ENCODE data around the gene PHOX2B. TPM values are rescaled to one million over a fixed set of nuclear protein-coding genes. Genes with fewer than 3 reads are reported as not detected.

Gene PHOX2B
- total RNA-seq, 1 experiment from 2014 or later = 0.09 TPM

DNA sequence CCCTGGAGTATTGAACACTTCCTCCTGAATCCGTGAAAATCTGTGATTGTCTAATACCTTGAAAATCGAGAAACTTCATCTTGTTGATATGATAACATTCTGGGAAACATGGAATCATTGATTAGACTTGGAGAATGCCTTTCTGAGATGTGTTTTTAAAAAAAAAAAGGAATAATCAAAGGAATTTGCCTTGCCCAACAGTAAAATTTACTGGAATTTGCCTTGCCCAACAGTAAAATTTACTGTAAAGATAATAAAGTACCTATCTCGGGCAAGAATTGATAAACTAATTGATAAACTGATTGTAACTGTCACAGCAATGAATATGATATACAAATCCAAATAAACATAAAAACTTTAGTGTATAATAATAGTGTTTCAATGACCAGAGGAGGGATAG is 44.7 kb downstream of the PHOX2B start:
- ChIA-PET CTCF (no interaction called here), POLR2A (ENCODE audit: low non-redundant PET) (no interaction called here)
- TF ChIP-seq, protein P1, sequence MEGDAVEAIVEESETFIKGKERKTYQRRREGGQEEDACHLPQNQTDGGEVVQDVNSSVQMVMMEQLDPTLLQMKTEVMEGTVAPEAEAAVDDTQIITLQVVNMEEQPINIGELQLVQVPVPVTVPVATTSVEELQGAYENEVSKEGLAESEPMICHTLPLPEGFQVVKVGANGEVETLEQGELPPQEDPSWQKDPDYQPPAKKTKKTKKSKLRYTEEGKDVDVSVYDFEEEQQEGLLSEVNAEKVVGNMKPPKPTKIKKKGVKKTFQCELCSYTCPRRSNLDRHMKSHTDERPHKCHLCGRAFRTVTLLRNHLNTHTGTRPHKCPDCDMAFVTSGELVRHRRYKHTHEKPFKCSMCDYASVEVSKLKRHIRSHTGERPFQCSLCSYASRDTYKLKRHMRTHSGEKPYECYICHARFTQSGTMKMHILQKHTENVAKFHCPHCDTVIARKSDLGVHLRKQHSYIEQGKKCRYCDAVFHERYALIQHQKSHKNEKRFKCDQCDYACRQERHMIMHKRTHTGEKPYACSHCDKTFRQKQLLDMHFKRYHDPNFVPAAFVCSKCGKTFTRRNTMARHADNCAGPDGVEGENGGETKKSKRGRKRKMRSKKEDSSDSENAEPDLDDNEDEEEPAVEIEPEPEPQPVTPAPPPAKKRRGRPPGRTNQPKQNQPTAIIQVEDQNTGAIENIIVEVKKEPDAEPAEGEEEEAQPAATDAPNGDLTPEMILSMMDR (conservative IDR thresholded peaks at IDR 0.05; ENCODE audit: low read depth, low read length) = no peak
- intact Hi-C loops (cut with micrococcal nuclease; ENCODE audit: unreplicated experiment) = no loop called here
- H3K36me3 ChIP-seq (ENCODE audit: insufficient read depth, low read length, poor library complexity, severe bottlenecking) = no peaks in the 10 kb centered on the region
- no peak for DNase-seq (ENCODE audit: low spot score)
- H3K9me3 ChIP-seq (ENCODE audit: low read depth, low read length, poor library complexity, severe bottlenecking) = no peaks in the 10 kb centered on the region
- H3K4me1 ChIP-seq (ENCODE audit: insufficient read depth, low read length, poor library complexity, severe bottlenecking) = no peaks in the 10 kb centered on the region
- no peak overlapping the region for H3K4me3 ChIP-seq (ENCODE audit: low read depth, low read length, poor library complexity, severe bottlenecking)
- H3K27me3 ChIP-seq (replicated peaks; ENCODE audit: insufficient read depth, low read depth, low read length, poor library complexity) = peaks cover 52% of the 10 kb centered on the region
- no peak overlapping the region for H3K27ac ChIP-seq (ENCODE audit: low read depth, low read length, poor library complexity, severe bottlenecking)
- no TSS peak for BruUV-seq (replicated peaks)

DNA sequence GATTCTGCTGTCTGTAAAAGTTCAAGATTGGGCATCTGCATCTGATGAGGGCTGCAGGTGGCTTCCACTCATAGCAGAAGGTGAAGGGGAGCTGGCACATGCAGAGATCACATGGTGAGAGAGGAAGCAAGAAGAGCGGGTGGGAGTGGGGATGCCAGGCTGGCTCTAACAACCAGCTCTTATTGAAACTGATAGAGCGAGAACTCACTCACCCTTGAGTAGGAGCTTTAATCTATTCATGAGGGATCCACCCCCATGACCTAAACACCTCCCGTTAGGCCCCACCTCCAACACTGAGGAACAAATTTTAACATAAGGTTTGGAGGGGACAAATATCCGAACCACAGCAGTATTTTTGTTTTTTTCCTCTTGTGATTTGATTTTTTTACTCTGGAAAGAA is 45.8 kb downstream of the PHOX2B start:
- ChIA-PET POLR2A (ENCODE audit: low non-redundant PET) (no interaction called here), CTCF (no interaction called here)
- no TSS peak for BruUV-seq (replicated peaks)

DNA sequence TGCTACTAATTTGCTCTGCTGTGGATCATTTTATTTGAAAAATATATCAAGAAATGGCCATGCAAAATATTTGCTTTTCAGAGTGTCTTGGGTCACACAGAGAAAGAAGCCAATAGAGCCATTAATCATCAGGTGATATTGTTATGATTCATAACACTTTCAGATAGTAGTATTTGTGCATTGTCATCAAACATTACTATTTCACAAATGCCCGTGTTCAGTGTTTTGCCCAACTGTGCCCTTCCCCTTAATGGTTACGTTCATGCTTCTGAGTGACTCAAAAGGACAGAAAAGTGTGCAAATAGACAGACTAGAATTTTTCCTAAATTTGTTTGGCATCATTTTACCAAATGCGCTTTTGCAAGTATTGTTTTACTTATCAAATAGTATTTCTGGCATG is 46.5 kb downstream of the PHOX2B start:
- Histone ChIP-seq H3K27me3 (replicated peaks; ENCODE audit: insufficient read depth, low read depth, low read length, poor library complexity) (peaks cover 64% of the 10 kb centered on the region), H3K27ac (ENCODE audit: low read depth, low read length, poor library complexity, severe bottlenecking) (no peak overlapping the region), H3K9me3 (ENCODE audit: low read depth, low read length, poor library complexity, severe bottlenecking) (no peaks in the 10 kb centered on the region), H3K4me3 (ENCODE audit: low read depth, low read length, poor library complexity, severe bottlenecking) (no peak overlapping the region), H3K4me1 (ENCODE audit: insufficient read depth, low read length, poor library complexity, severe bottlenecking) (no peaks in the 10 kb centered on the region), H3K36me3 (ENCODE audit: insufficient read depth, low read length, poor library complexity, severe bottlenecking) (no peaks in the 10 kb centered on the region)
- no TSS peak for BruUV-seq (replicated peaks)
- no peak for DNase-seq (ENCODE audit: low spot score)
- POLR2A ChIA-PET (ENCODE audit: low non-redundant PET) = no interaction called here
- CTCF ChIA-PET = no interaction called here
- TF ChIP-seq EZH2 (IDR thresholded peaks at IDR 0.05; ENCODE audit: borderline replicate concordance, low read depth, low read length, poor library complexity, severe bottlenecking) = no peak
- TF ChIP-seq, protein P1 (conservative IDR thresholded peaks at IDR 0.05; ENCODE audit: low read depth, low read length) = no peak
- intact Hi-C loops (cut with micrococcal nuclease; ENCODE audit: unreplicated experiment) = no loop called here

More for the DNA sequence above, 45.8 kb downstream of the PHOX2B start:
- Histone ChIP-seq H3K4me1 (ENCODE audit: insufficient read depth, low read length, poor library complexity, severe bottlenecking) (no peaks in the 10 kb centered on the region), H3K27me3 (replicated peaks; ENCODE audit: insufficient read depth, low read depth, low read length, poor library complexity) (peaks cover 57% of the 10 kb centered on the region), H3K4me3 (ENCODE audit: low read depth, low read length, poor library complexity, severe bottlenecking) (no peak overlapping the region), H3K27ac (ENCODE audit: low read depth, low read length, poor library complexity, severe bottlenecking) (no peak overlapping the region), H3K9me3 (ENCODE audit: low read depth, low read length, poor library complexity, severe bottlenecking) (no peaks in the 10 kb centered on the region), H3K36me3 (ENCODE audit: insufficient read depth, low read length, poor library complexity, severe bottlenecking) (no peaks in the 10 kb centered on the region)
- intact Hi-C loops (cut with micrococcal nuclease; ENCODE audit: unreplicated experiment) = no loop called here
- TF ChIP-seq, protein P1 (conservative IDR thresholded peaks at IDR 0.05; ENCODE audit: low read depth, low read length) = no peak
- no peak for TF ChIP-seq EZH2 (IDR thresholded peaks at IDR 0.05; ENCODE audit: borderline replicate concordance, low read depth, low read length, poor library complexity, severe bottlenecking)
- no peak for DNase-seq (ENCODE audit: low spot score)

All from A673 (cell line).